ENCODE measurements around the gene WDR64.

- TF ChIP-seq, protein P1, sequence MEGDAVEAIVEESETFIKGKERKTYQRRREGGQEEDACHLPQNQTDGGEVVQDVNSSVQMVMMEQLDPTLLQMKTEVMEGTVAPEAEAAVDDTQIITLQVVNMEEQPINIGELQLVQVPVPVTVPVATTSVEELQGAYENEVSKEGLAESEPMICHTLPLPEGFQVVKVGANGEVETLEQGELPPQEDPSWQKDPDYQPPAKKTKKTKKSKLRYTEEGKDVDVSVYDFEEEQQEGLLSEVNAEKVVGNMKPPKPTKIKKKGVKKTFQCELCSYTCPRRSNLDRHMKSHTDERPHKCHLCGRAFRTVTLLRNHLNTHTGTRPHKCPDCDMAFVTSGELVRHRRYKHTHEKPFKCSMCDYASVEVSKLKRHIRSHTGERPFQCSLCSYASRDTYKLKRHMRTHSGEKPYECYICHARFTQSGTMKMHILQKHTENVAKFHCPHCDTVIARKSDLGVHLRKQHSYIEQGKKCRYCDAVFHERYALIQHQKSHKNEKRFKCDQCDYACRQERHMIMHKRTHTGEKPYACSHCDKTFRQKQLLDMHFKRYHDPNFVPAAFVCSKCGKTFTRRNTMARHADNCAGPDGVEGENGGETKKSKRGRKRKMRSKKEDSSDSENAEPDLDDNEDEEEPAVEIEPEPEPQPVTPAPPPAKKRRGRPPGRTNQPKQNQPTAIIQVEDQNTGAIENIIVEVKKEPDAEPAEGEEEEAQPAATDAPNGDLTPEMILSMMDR (IDR thresholded peaks at IDR 0.05; ENCODE audit: low read depth, low read length), result no peak
- no peak for TF ChIP-seq EZH2phosphoT487 (IDR thresholded peaks at IDR 0.05; ENCODE audit: low read depth)
Observed at GRCh38 chr1:241816008-241816407, 163.9 kb downstream of the WDR64 start.

Measured in OCI-LY3 (cell line).